ENCODE results near the gene CCDC51.

The CCDC51 gene

GRCh38 chr3:48418140-48418539 is 21.8 kb downstream of the CCDC51 start:
- no peak for DNase-seq

DNA sequence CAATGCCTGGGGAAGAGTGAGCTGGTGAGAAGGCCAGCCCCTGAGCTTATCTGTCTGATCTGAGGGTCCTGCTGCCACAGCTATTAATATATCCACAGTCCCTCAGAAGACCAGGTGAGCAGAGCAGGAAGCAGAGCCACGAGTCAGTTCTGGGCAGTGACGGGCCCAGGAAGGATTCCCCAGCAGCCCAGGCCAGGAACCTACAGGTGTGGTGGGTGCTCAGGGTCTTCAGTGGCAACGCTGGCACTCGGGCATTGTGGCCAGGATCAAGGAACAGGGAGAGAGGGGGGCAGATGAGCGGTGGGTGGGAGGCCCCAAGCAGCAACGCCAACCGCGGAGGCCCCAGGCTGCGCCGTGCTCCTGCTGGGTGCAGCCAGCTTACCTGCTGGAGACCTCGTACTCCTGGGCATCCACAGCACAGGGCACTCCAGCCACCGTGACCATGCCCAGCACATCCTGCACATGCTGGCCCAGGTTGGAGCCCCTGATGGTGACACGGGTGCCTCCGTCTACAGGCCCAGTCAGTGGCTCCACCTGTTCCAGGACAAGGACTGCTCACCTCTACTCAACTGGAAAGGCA is 22.3 kb downstream of the CCDC51 start:
- no peak for DNase-seq

- no peak for DNase-seq
Measured at GRCh38 chr3:48416546-48416945, 23.4 kb downstream of the CCDC51 start.

- no peak for DNase-seq
Measured at GRCh38 chr3:48416091-48416505, 23.8 kb downstream of the CCDC51 start.

DNA sequence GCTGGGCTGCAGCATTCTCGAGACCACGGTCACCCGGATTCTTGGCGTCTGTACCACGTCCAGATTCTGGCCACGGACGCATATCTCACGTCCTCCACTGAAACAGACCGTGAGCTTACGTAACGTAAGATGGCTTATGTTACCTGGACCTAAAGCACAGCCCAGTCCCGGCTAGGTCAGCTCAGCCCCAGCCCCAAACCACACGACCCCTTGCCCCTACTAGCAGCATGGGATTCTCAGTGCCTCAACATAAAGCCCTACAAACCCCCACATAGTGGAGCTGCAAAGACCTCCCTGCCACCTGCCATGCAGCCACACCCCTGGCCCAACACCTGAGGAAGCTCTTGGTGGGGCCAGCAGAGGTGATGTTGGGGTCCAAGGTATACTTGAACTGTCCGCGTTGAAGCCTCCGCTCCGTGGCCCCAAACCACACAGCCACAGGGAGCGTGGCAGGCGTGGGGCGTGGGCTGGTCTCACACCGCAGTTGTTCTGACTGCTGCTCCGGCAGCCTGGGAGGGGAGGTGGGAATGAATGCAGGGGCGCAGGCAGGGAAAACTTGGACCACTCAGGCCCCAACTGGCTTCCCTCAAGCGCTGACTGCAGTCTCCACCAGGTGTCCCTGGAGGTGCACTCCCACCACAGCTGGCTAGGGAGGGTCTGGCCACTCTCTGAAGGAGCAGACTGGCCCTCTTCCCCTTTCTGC is 24.5 kb downstream of the CCDC51 start:
- no peak for DNase-seq

- no peak for DNase-seq
Measured at GRCh38 chr3:48414376-48415250, 25.3 kb downstream of the CCDC51 start.

DNA sequence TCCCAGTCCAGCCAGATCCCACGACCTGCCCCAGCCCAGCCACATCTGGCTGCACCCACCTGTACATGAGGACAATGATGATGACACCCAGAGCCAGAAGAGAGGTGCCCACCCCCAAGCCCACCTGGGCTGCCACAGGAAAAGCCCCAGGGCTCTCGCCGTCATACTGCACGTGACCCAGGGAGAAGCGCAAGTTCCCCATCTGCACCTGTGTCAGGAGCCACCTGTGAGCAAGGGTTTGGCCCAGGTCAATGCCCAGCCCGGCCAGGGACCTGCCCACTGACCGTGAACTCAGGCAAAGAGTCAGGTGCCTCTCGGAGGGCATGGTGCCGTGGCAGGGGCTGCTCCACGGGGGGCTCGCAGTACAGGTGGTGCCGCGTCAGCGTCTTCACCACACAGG is 26.3 kb downstream of the CCDC51 start:
- DNase-seq, result no peak

DNA sequence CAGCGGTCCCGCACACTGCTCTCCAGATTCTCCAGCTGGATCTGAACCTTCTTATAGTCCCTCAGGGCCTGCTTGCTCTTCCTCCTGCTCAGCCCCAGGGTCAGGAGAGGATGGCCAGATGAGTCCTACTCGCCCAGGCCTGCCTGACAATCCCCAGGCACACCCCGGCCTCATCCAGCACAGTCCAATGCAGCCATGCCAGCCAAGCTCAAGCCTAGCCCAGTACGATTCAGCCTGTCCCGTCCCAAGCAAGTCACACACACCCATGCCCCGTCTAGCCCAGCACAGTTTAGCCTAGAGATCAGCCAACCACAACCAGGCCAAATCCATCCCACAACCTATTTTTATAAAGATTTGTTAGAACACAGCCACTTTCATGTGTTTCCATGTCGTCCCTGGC is 26.8 kb downstream of the CCDC51 start:
- DNase-seq, result no peak

GRCh38 chr3:48412375-48413001 is 27.4 kb downstream of the CCDC51 start:
- DNase-seq, result no peak

DNA sequence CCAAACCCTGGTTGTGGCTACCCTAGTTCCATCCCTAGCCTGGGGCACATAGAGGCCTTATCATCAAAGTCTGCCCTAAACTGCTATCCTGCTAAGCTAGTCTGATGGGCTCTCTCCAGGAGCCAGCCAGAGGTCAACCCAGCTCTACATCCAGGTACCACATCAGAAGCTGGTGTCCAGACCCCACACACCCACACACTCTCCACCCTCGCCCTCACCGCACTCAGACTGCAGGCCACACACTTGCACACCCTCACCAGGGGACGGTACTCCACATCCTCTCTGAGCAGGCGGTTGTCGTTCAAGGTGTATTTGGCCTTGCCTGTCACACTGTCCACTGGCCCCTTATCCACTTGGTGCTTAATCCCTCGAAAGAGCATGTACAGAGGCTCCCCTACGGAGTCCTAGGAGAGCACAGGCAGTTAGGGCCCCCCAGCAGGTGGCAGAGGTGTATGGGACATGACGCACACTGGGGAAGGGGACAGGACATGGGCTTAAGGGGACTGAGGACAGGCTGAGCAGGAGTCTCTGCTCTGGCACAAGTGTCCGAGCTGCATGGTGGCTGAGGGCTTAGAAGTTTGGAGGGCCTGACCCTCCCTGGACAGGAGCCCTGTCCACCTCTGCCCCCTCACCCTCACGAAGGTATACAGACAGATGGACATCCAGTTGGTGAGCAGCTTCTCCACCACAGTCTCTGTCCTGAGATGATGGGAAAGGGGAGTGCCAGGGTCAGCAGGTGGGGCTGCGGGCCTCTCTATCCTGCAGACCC is 28.1 kb downstream of the CCDC51 start:
- no peak for DNase-seq

DNA sequence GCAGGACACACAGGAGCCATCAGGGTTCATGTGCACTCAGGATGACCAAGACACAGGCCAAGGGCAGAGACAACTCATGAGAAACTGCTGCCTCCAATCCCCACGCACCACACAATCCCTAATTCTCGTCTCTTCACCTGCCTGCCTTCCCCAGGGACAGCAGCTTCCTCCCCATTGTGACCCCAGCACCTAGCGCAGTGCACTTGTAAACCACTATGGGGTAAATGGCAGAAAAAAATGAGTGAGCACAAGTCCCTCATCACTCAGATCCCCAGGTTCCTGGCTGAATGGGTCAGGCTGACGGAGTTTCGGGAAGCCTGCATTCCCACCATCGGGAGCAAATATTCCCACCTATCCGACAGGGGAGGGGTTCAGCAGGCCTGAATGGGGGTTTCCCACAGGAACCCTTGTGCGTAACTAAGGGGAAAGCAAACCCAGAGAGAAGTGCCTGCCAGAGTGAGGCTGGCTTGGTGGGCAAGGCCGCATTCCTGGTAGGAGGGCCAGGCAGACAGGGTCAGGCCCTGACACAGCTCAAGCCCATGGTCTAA is 28.8 kb downstream of the CCDC51 start:
- no peak for DNase-seq

- DNase-seq, result no peak
Measured at GRCh38 chr3:48410205-48411040, 29.5 kb downstream of the CCDC51 start.

DNA sequence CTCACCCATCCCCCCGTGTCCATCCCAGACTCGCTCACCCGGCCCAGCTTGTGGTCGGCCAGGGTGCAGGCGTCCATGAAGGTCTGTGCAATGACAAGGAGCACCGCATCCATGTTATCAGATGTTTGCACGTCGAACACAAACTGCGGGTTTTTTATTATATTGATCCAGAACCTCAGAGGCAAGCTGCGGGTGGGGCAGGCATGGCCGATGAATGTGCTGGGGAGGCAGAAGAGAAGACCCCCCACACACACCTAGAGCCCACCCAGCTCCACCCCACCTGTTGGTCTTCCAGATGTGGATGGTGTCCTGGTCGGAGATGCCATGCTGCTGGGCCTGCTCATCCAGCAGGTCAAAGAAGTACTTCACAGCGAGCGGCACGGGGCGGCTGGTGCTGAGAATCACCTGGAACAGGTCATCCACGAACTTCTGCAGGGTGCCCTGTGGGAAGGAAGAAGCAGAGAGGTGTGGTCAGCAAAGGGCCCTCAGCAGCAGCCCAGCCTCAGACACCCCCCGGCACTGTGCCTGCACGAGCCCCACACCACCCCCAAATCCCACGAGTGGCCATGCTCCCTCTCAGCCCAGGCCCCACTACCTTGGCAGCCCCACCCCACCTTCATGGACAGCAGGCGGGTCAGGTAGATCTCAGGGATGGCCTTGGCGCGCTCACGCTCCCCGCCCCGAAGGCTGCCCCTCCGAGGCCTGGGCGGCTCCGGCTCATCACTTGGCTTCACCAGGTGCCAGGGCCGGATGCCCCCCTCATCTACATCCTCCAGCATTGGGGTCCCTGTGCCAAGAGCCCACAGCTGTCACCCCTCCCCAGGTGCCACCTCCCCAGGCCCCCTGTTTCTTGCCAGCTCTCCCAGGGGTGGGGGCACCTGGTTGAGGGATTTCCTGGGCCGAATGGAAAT is 30.4 kb downstream of the CCDC51 start:
- no peak for DNase-seq

- no peak for DNase-seq
Measured at GRCh38 chr3:48408823-48409281, 31.1 kb downstream of the CCDC51 start.

GRCh38 chr3:48407542-48408099 is 32.3 kb downstream of the CCDC51 start:
- DNase-seq, result no peak

GRCh38 chr3:48406443-48407431 is 33.2 kb downstream of the CCDC51 start:
- no peak for DNase-seq

DNA sequence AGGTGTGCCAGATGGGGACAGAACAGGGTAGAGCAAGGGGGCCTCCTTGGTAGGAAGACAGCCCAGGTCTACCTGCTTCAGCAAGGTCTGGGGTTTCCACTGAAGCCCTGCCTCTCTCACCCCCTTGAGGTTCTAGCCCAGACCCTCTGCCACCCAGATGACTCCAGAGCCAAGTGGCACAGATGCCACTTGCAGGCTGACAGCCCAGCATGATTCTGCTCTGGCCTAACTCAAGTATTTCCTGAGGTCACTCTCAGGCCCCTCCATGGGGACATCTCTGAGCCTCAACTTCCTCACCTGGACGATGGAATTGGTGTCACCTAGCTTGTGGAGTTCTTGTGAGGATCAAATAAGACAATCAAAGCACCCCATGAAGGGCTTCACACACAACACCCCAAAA is 33.9 kb downstream of the CCDC51 start:
- DNase-seq, result no peak

GRCh38 chr3:48405343-48405881 is 34.5 kb downstream of the CCDC51 start:
- DNase-seq, result no peak
